Measurements from ENCODE around the gene OGFOD2.

OGFOD2 gene

GRCh38 chr12:122982963-122983788 lies 8.1 kb downstream of the OGFOD2 start:
- no peak overlapping the region for H3K4me2 ChIP-seq (ENCODE audit: low read length)
- DNase-seq = no peak
- no CpG with 5 or more reads among the region's 21 CpGs for WGBS (ENCODE audit: extremely low coverage, insufficient coverage, low lambda C conversion rate)
- H3K9ac ChIP-seq (ENCODE audit: low read length) = no peak overlapping the region
- no peak overlapping the region for H3K4ac ChIP-seq (ENCODE audit: low read depth, low read length)
- no peaks in the 10 kb centered on the region for H3K27me3 ChIP-seq (ENCODE audit: insufficient read depth, low read length, poor library complexity)
- H3K4me3 ChIP-seq (ENCODE audit: low read length) = no peak overlapping the region
- no peak overlapping the region for H4K5ac ChIP-seq (ENCODE audit: low read length)
- no peak overlapping the region for H2BK5ac ChIP-seq (ENCODE audit: low read length)
- H3K56ac ChIP-seq (ENCODE audit: low read length) = no peak overlapping the region
- peaks cover 10% of the 10 kb centered on the region for H3K79me2 ChIP-seq (ENCODE audit: control insufficient read depth, insufficient read depth, low read length)
- no peak overlapping the region for H3K27ac ChIP-seq (ENCODE audit: low read depth, low read length)
- no peak overlapping the region for H2BK120ac ChIP-seq (ENCODE audit: low read depth, low read length)
- no peak overlapping the region for H2AK5ac ChIP-seq (ENCODE audit: low read length)
- H3K23ac ChIP-seq (ENCODE audit: low read length) = no peak overlapping the region
- H3K4me1 ChIP-seq (ENCODE audit: control insufficient read depth, low read depth, low read length) = peaks cover 6% of the 10 kb centered on the region
- H3K36me3 ChIP-seq (ENCODE audit: control insufficient read depth, insufficient read depth, low read length) = no peaks in the 10 kb centered on the region
- H3K18ac ChIP-seq (ENCODE audit: low read length) = no peak overlapping the region
- H4K8ac ChIP-seq (ENCODE audit: low read depth, low read length) = no peak overlapping the region
- H3K79me1 ChIP-seq (ENCODE audit: low read length) = peaks cover 16% of the 10 kb centered on the region
- H2BK15ac ChIP-seq (replicated peaks; ENCODE audit: low read depth) = no peak overlapping the region

GRCh38 chr12:122983789-122984515 lies 8.9 kb downstream of the OGFOD2 start:
- Histone ChIP-seq H3K27ac (ENCODE audit: low read depth, low read length) (no peak overlapping the region), H3K36me3 (ENCODE audit: control insufficient read depth, insufficient read depth, low read length) (no peaks in the 10 kb centered on the region), H2BK120ac (ENCODE audit: low read depth, low read length) (no peak overlapping the region), H3K79me2 (ENCODE audit: control insufficient read depth, insufficient read depth, low read length) (peaks cover 10% of the 10 kb centered on the region), H3K23ac (ENCODE audit: low read length) (no peak overlapping the region), H3K27me3 (ENCODE audit: insufficient read depth, low read length, poor library complexity) (no peaks in the 10 kb centered on the region), H2BK15ac (replicated peaks; ENCODE audit: low read depth) (no peak overlapping the region), H3K4me3 (ENCODE audit: low read length) (no peak overlapping the region), H2AK5ac (ENCODE audit: low read length) (no peak overlapping the region), H3K4ac (ENCODE audit: low read depth, low read length) (no peak overlapping the region), H3K79me1 (ENCODE audit: low read length) (peaks cover 16% of the 10 kb centered on the region), H3K4me1 (ENCODE audit: control insufficient read depth, low read depth, low read length) (peaks cover 6% of the 10 kb centered on the region), H2BK5ac (ENCODE audit: low read length) (no peak overlapping the region), H4K5ac (ENCODE audit: low read length) (no peak overlapping the region), H3K18ac (ENCODE audit: low read length) (no peak overlapping the region), H3K56ac (ENCODE audit: low read length) (no peak overlapping the region), H4K8ac (ENCODE audit: low read depth, low read length) (no peak overlapping the region), H3K4me2 (ENCODE audit: low read length) (no peak overlapping the region), H3K9ac (ENCODE audit: low read length) (no peak overlapping the region)
- DNase-seq = no peak
- WGBS (ENCODE audit: extremely low coverage, insufficient coverage, low lambda C conversion rate) = no CpG with 5 or more reads among the region's 9 CpGs

- H3K4me3 ChIP-seq (ENCODE audit: low read length) = no peak overlapping the region
- no CpG with 5 or more reads among the region's 34 CpGs for WGBS (ENCODE audit: extremely low coverage, insufficient coverage, low lambda C conversion rate)
- H4K5ac ChIP-seq (ENCODE audit: low read length) = no peak overlapping the region
Measured at GRCh38 chr12:122984612-122985337, 9.7 kb downstream of the OGFOD2 start.

GRCh38 chr12:122985338-122986257 lies 10.6 kb downstream of the OGFOD2 start:
- WGBS (ENCODE audit: extremely low coverage, insufficient coverage, low lambda C conversion rate) = no CpG with 5 or more reads among the region's 45 CpGs
- Histone ChIP-seq H3K27me3 (ENCODE audit: insufficient read depth, low read length, poor library complexity) (no peaks in the 10 kb centered on the region), H2AK5ac (ENCODE audit: low read length) (no peak overlapping the region), H3K36me3 (ENCODE audit: control insufficient read depth, insufficient read depth, low read length) (no peaks in the 10 kb centered on the region), H3K56ac (ENCODE audit: low read length) (no peak overlapping the region), H3K27ac (ENCODE audit: low read depth, low read length) (no peak overlapping the region), H3K79me2 (ENCODE audit: control insufficient read depth, insufficient read depth, low read length) (peaks cover 10% of the 10 kb centered on the region), H3K18ac (ENCODE audit: low read length) (no peak overlapping the region), H3K4ac (ENCODE audit: low read depth, low read length) (no peak overlapping the region), H2BK15ac (replicated peaks; ENCODE audit: low read depth) (no peak overlapping the region), H3K23ac (ENCODE audit: low read length) (no peak overlapping the region), H4K5ac (ENCODE audit: low read length) (no peak overlapping the region), H3K79me1 (ENCODE audit: low read length) (peaks cover 16% of the 10 kb centered on the region), H3K4me2 (ENCODE audit: low read length) (no peak overlapping the region), H3K9ac (ENCODE audit: low read length) (no peak overlapping the region), H3K4me3 (ENCODE audit: low read length) (no peak overlapping the region), H2BK120ac (ENCODE audit: low read depth, low read length) (no peak overlapping the region), H3K4me1 (ENCODE audit: control insufficient read depth, low read depth, low read length) (peaks cover 3% of the 10 kb centered on the region), H4K8ac (ENCODE audit: low read depth, low read length) (no peak overlapping the region), H2BK5ac (ENCODE audit: low read length) (no peak overlapping the region)
- no peak for DNase-seq

More at GRCh38 chr12:122984612-122985337, 9.7 kb downstream of the OGFOD2 start:
- Histone ChIP-seq H3K27me3 (ENCODE audit: insufficient read depth, low read length, poor library complexity) (no peaks in the 10 kb centered on the region), H2BK5ac (ENCODE audit: low read length) (no peak overlapping the region), H3K56ac (ENCODE audit: low read length) (no peak overlapping the region), H3K4me1 (ENCODE audit: control insufficient read depth, low read depth, low read length) (peaks cover 4% of the 10 kb centered on the region), H3K36me3 (ENCODE audit: control insufficient read depth, insufficient read depth, low read length) (no peaks in the 10 kb centered on the region), H2AK5ac (ENCODE audit: low read length) (no peak overlapping the region), H2BK15ac (replicated peaks; ENCODE audit: low read depth) (no peak overlapping the region), H3K18ac (ENCODE audit: low read length) (no peak overlapping the region), H3K4me2 (ENCODE audit: low read length) (no peak overlapping the region), H3K23ac (ENCODE audit: low read length) (no peak overlapping the region), H3K4ac (ENCODE audit: low read depth, low read length) (no peak overlapping the region), H3K79me2 (ENCODE audit: control insufficient read depth, insufficient read depth, low read length) (peaks cover 10% of the 10 kb centered on the region), H3K9ac (ENCODE audit: low read length) (no peak overlapping the region), H3K79me1 (ENCODE audit: low read length) (peaks cover 16% of the 10 kb centered on the region), H3K27ac (ENCODE audit: low read depth, low read length) (no peak overlapping the region), H4K8ac (ENCODE audit: low read depth, low read length) (no peak overlapping the region), H2BK120ac (ENCODE audit: low read depth, low read length) (no peak overlapping the region)
- no peak for DNase-seq

GRCh38 chr12:122986258-122986871 lies 11.3 kb downstream of the OGFOD2 start:
- H3K9ac ChIP-seq (ENCODE audit: low read length) = no peak overlapping the region
- no peak overlapping the region for H4K8ac ChIP-seq (ENCODE audit: low read depth, low read length)
- H3K27me3 ChIP-seq (ENCODE audit: insufficient read depth, low read length, poor library complexity) = no peaks in the 10 kb centered on the region
- no peak overlapping the region for H3K56ac ChIP-seq (ENCODE audit: low read length)
- no peak overlapping the region for H2BK15ac ChIP-seq (replicated peaks; ENCODE audit: low read depth)
- H3K79me2 ChIP-seq (ENCODE audit: control insufficient read depth, insufficient read depth, low read length) = peaks cover 6% of the 10 kb centered on the region
- H2AK5ac ChIP-seq (ENCODE audit: low read length) = no peak overlapping the region
- no peaks in the 10 kb centered on the region for H3K36me3 ChIP-seq (ENCODE audit: control insufficient read depth, insufficient read depth, low read length)
- H3K4ac ChIP-seq (ENCODE audit: low read depth, low read length) = no peak overlapping the region
- H4K5ac ChIP-seq (ENCODE audit: low read length) = no peak overlapping the region
- DNase-seq = no peak
- H3K79me1 ChIP-seq (ENCODE audit: low read length) = peaks cover 12% of the 10 kb centered on the region
- H2BK5ac ChIP-seq (ENCODE audit: low read length) = no peak overlapping the region
- no CpG with 5 or more reads among the region's 40 CpGs for WGBS (ENCODE audit: extremely low coverage, insufficient coverage, low lambda C conversion rate)
- no peak overlapping the region for H3K4me3 ChIP-seq (ENCODE audit: low read length)
- H3K4me2 ChIP-seq (ENCODE audit: low read length) = no peak overlapping the region
- H2BK120ac ChIP-seq (ENCODE audit: low read depth, low read length) = no peak overlapping the region
- no peak overlapping the region for H3K23ac ChIP-seq (ENCODE audit: low read length)
- H3K4me1 ChIP-seq (ENCODE audit: control insufficient read depth, low read depth, low read length) = peaks cover 3% of the 10 kb centered on the region
- no peak overlapping the region for H3K27ac ChIP-seq (ENCODE audit: low read depth, low read length)
- no peak overlapping the region for H3K18ac ChIP-seq (ENCODE audit: low read length)
